A549 (cell line): Measurements from ENCODE around the gene RAD51B. TPM values are rescaled to one million over a fixed set of nuclear protein-coding genes. Genes with fewer than 3 reads are reported as not detected.

Experiments
- ATAC-seq, 2 experiments: fragments of 200-7000 bp in 1 of 2; fragments of >200 bp in 1 of 2; cut with Nextera tagmentation in 1 of 2; cut with Tn5 transposase in 1 of 2; 3 replicates each; pipeline versions ENCODE4 v1.8.0 to v1.9.1; 2018 to 2020; ENCODE audit warnings: mild to moderate bottlenecking in 1 of 2, moderate library complexity in 1 of 2
- CTCF ChIA-PET: fragments of 300-600 bp; sonication (Branson Sonifier 250); formaldehyde crosslinking; extraction: SDS; loops from one replicate; lab custom pipeline; 2021; ENCODE audit warnings: antibody characterized with exemption, inconsistent platforms; lab: Yijun Ruan, JAX
- POLR2A ChIA-PET: fragments of 350-600 bp; formaldehyde crosslinking; extraction: SDS; loops from one replicate; lab custom pipeline; 2021; ENCODE audit warnings: antibody characterized with exemption, inconsistent platforms; lab: Yijun Ruan, JAX
- DNase-seq, 2 experiments: peaks; one replicate each; pipeline versions ENCODE4 v3.0.0 to v3.0.0-alpha.2; 2011 to 2016; ENCODE audit warnings: low read depth in 1 of 2, low spot score in 1 of 2
- FAIRE-seq: peaks from 2 replicates; lab custom pipeline; 2011; peaks lifted over from hg19 to GRCh38; lab: Jason Lieb, UNC
- H3K27ac ChIP-seq, 2 experiments: fragments of >200 bp; sonication (Bioruptor Twin); formaldehyde crosslinking; 3 replicates each; pipeline ENCODE4 v1.5.1; 2016 to 2017
- H3K4me1 ChIP-seq: fragments of >200 bp; sonication (Bioruptor Twin); formaldehyde crosslinking; 3 replicates; pipeline ENCODE4 v1.6.1; 2016
- H3K4me2 ChIP-seq: fragments of >200 bp; sonication (Bioruptor Twin); formaldehyde crosslinking; 3 replicates; pipeline ENCODE4 v1.6.1; 2016
- H3K4me3 ChIP-seq: fragments of >200 bp; sonication (Bioruptor Twin); formaldehyde crosslinking; 3 replicates; pipeline ENCODE4 v1.5.1; 2016
- H3K9me3 ChIP-seq: fragments of >200 bp; sonication (Bioruptor Twin); formaldehyde crosslinking; 3 replicates; pipeline ENCODE4 v1.6.1; 2016
- CBX2 ChIP-seq: fragments of 200-600 bp; sonication (generic); IDR thresholded peaks from 2 replicates; pipeline ENCODE4 v1.6.1; 2016; ENCODE audit warnings: low read depth, mild to moderate bottlenecking, borderline replicate concordance
- CHD4 ChIP-seq: fragments of 200-600 bp; sonication (generic); IDR thresholded peaks from 2 replicates; pipeline ENCODE4 v1.6.1; 2016; ENCODE audit warnings: antibody characterized with exemption, mild to moderate bottlenecking, borderline replicate concordance
- CTCF ChIP-seq: fragments of >200 bp; sonication (Bioruptor Twin); formaldehyde crosslinking; IDR thresholded peaks from 3 replicates; pipeline ENCODE4 v1.5.1; 2016
- E2F6 ChIP-seq: IDR thresholded peaks from 2 replicates; pipeline ENCODE4 v1.6.1; 2012; ENCODE audit warnings: low read depth, borderline replicate concordance
- EHMT2 ChIP-seq: fragments of 200-600 bp; sonication (generic); IDR thresholded peaks from 2 replicates; pipeline ENCODE4 v1.6.1; 2016; ENCODE audit warnings: antibody characterized with exemption, low read depth, mild to moderate bottlenecking, moderate library complexity
- ESRRA ChIP-seq: fragments of 150-350 bp; IDR thresholded peaks from 2 replicates; pipeline ENCODE4 v1.6.1; 2014; ENCODE audit warnings: mild to moderate bottlenecking, low read length, borderline replicate concordance
- FOXS1 ChIP-seq: fragments of 250-450 bp; sonication (Bioruptor Pico); IDR thresholded peaks from 2 replicates; pipeline ENCODE4 v1.5.0; 2020; ENCODE audit warnings: mild to moderate bottlenecking, moderate library complexity
- GATA3 ChIP-seq: IDR thresholded peaks from 2 replicates; pipeline ENCODE4 v1.6.1; 2012; ENCODE audit warnings: borderline replicate concordance
- HOXA7 ChIP-seq: fragments of 250-450 bp; sonication (Bioruptor Pico); IDR thresholded peaks from 2 replicates; pipeline ENCODE4 v1.5.0; 2020; ENCODE audit warnings: mild to moderate bottlenecking, moderate library complexity
- HOXB13 ChIP-seq: fragments of 250-450 bp; sonication (Bioruptor Pico); IDR thresholded peaks from 2 replicates; pipeline ENCODE4 v1.5.0; 2020; ENCODE audit warnings: low read depth, mild to moderate bottlenecking, moderate library complexity
- HOXB5 ChIP-seq: fragments of 250-450 bp; sonication (Bioruptor Pico); IDR thresholded peaks from 2 replicates; pipeline ENCODE4 v1.5.0; 2020; ENCODE audit warnings: mild to moderate bottlenecking, moderate library complexity
- MAFK ChIP-seq: fragments of 450-650 bp; IDR thresholded peaks from 2 replicates; pipeline ENCODE4 v1.6.1; 2014; ENCODE audit not compliant: partially characterized antibody
- MAZ ChIP-seq: fragments of 150-350 bp; IDR thresholded peaks from 2 replicates; pipeline ENCODE4 v1.6.1; 2014; ENCODE audit warnings: antibody characterized with exemption, low read depth, low read length, borderline replicate concordance
- PBX3 ChIP-seq: IDR thresholded peaks from 2 replicates; pipeline ENCODE4 v1.6.1; 2012
- POLR2AphosphoS2 ChIP-seq: conservative IDR thresholded peaks from 2 replicates; pipeline ENCODE4 v1.6.1; 2012; ENCODE audit warnings: low read length, improper control_type of control experiment, inconsistent platforms
- RFX5 ChIP-seq: fragments of 450-650 bp; IDR thresholded peaks from 2 replicates; pipeline ENCODE4 v1.7.1; 2014; ENCODE audit warnings: antibody characterized with exemption, mild to moderate bottlenecking, moderate library complexity
- SREBF2 ChIP-seq: fragments of 450-650 bp; IDR thresholded peaks from 2 replicates; pipeline ENCODE4 v1.6.1; 2014; ENCODE audit warnings: mild to moderate bottlenecking, moderate library complexity
- TP53 ChIP-seq: fragments of 250-450 bp; sonication (Bioruptor Pico); IDR thresholded peaks from 2 replicates; pipeline ENCODE4 v1.5.0; 2021; ENCODE audit warnings: mild to moderate bottlenecking, moderate library complexity
- USF2 ChIP-seq: fragments of 450-650 bp; IDR thresholded peaks from 2 replicates; pipeline ENCODE4 v1.6.1; 2014; ENCODE audit warnings: antibody characterized with exemption
- ZC3H11A ChIP-seq: fragments of 450-650 bp; IDR thresholded peaks from 2 replicates; pipeline ENCODE4 v1.6.1; 2014; ENCODE audit warnings: antibody characterized with exemption, mild to moderate bottlenecking
- WGBS: methylation state at CpG from one replicate; pipeline ENCODE4 v1.1.6; 2017; ENCODE audit errors: missing lambda C conversion rate; 5-methylcytosine and 5-hydroxymethylcytosine counted together
- polyA plus RNA-seq, 4 experiments: library from polyadenylated mRNA; depleted of rRNA in 3 of 4; stranded (reverse); fragments of >200 nt; fragmentation: RNase III in 1 of 4; extraction: RNeasy Plus Mini Kit Qiagen cat#74134 plus additional on column Dnase treatment in 1 of 4; gene quantifications; 2 replicates in 3 of 4; 3 replicates in 1 of 4; pipeline ENCODE4 v1.2.3, GENCODE V29; 2011 to 2017

Gene RAD51B
- polyA plus RNA-seq, 2 of the 4 experiments (the other 2 are of a cell fraction) = 7.2 to 10.8 TPM

- ChIA-PET CTCF (interaction anchor here (5.5 kb wide), 1 partner anchor 13 kb away, joined by 26 read pairs; no protein-coding TSS in a partner anchor), POLR2A (no interaction called here)
- 68% methylated on average over 8 of the region's 8 CpGs for WGBS
- no peaks in the 10 kb centered on the region for H3K9me3 ChIP-seq
- no peak for TF ChIP-seq POLR2AphosphoS2
- no peak for TF ChIP-seq MAZ
- TF ChIP-seq CTCF = no peak
- no peak for TF ChIP-seq CHD4
- no peak for TF ChIP-seq EHMT2
- TF ChIP-seq GATA3 = no peak
- TF ChIP-seq ESRRA = no peak
- no peak for TF ChIP-seq ZC3H11A
- TF ChIP-seq USF2 = no peak
- no peak for TF ChIP-seq SREBF2
- TF ChIP-seq FOXS1 (CRISPR knock-in tag) = no peak
- TF ChIP-seq HOXB13 (CRISPR knock-in tag) = no peak
- TF ChIP-seq, all 56 proteins: peak for 0
- H3K27ac ChIP-seq = peak overlapping the region in 1 of 2 experiments; percentile 46; a peak in 2 of 6 replicates
- no peak for ATAC-seq
- H3K4me3 ChIP-seq = no peak overlapping the region
- DNase-seq = no peak
- no peak overlapping the region for H3K4me2 ChIP-seq
- H3K4me1 ChIP-seq = 0 out of 3 replicates have a peak, but pooled peaks cover 5% of the 10 kb centered on the region
- FAIRE-seq = no peak
Observed at GRCh38 chr14:68730811-68731425, 911.3 kb downstream of the RAD51B start.

- no peaks in the 10 kb centered on the region for H3K9me3 ChIP-seq
- 90% methylated on average over 12 of the region's 12 CpGs for WGBS
- no peak overlapping the region for H3K4me3 ChIP-seq
- FAIRE-seq = no peak
- TF ChIP-seq RFX5 (no peak), CBX2 (no peak), FOXS1 (CRISPR knock-in tag) (no peak), SREBF2 (no peak), E2F6 (no peak), MAFK (no peak), HOXA7 (CRISPR knock-in tag) (no peak), PBX3 (no peak), EHMT2 (no peak), TP53 (CRISPR knock-in tag) (no peak), HOXB5 (no peak), ESRRA (no peak), CHD4 (no peak)
- TF ChIP-seq, all 56 proteins: peak for 0
- ATAC-seq = no peak
- Histone ChIP-seq H3K4me2 (no peak overlapping the region), H3K4me1 (0 out of 3 replicates have a peak, but pooled peaks cover 4% of the 10 kb centered on the region), H3K27ac (peak overlapping the region in 1 of 2 experiments; percentile 45; a peak in 1 of 6 replicates)
- POLR2A ChIA-PET = no interaction called here
- no peak for DNase-seq
- CTCF ChIA-PET = no interaction called here
Observed at GRCh38 chr14:68733086-68733914, 913.7 kb downstream of the RAD51B start.
